H1 (cell line): Measurements from ENCODE around the gene ATXN2L. TPM values are rescaled to one million over a fixed set of nuclear protein-coding genes. Genes with fewer than 3 reads are reported as not detected.

Source experiments
- CHD1 ChIP-seq: IDR thresholded peaks from 2 replicates; pipeline ENCODE4 v1.6.1; 2012; ENCODE audit warnings: low read depth, low read length, improper control_type of control experiment
- HDAC2 ChIP-seq, 2 experiments: fragments of 300-600 bp in 1 of 2; sonication (generic) in 1 of 2; IDR thresholded peaks; 2 replicates each; pipeline ENCODE4 v1.6.1; 2011 to 2012; ENCODE audit warnings: low read depth in 2 of 2, low read length in 2 of 2, mild to moderate bottlenecking in 2 of 2, moderate library complexity in 2 of 2, borderline replicate concordance in 1 of 2, inconsistent platforms in 1 of 2
- SAP30 ChIP-seq: fragments of 300-600 bp; sonication (generic); IDR thresholded peaks from 2 replicates; pipeline ENCODE4 v1.7.1; 2012; ENCODE audit warnings: low read length, moderate library complexity, mild to moderate bottlenecking, inconsistent platforms; ENCODE audit not compliant: insufficient read depth, insufficient replicate concordance
- SUZ12 ChIP-seq: fragments of 200-600 bp; sonication (generic); IDR thresholded peaks from 2 replicates; pipeline ENCODE4 v1.6.1; 2012; ENCODE audit warnings: mild to moderate bottlenecking, inconsistent platforms, low read length, moderate library complexity, mixed read lengths
- TCF12 ChIP-seq: IDR thresholded peaks from 2 replicates; pipeline ENCODE4 v1.6.1; 2011; ENCODE audit warnings: low read depth, mild to moderate bottlenecking, low read length
- TEAD4 ChIP-seq: IDR thresholded peaks from 2 replicates; pipeline ENCODE4 v1.6.1; 2012; ENCODE audit warnings: low read depth, low read length, inconsistent platforms, mixed read lengths
- YY1 ChIP-seq: IDR thresholded peaks from 2 replicates; pipeline ENCODE4 v1.6.1; 2011; ENCODE audit warnings: low read depth, mild to moderate bottlenecking, low read length
- polyA plus RNA-seq, 7 experiments: library from polyadenylated mRNA; depleted of rRNA in 3 of 7; stranded (reverse) in 5 of 7; unstranded in 2 of 7; fragments of >200 nt in 5 of 7; fragments of 200-250 nt in 2 of 7; gene quantifications; 1 replicate in 5 of 7; 2 replicates in 1 of 7; 4 replicates in 1 of 7; pipeline versions ENCODE4 v1.2.1 to v1.2.3, GENCODE V29; 2011 to 2013; ENCODE audit warnings: missing spikeins in 2 of 7, mixed read lengths in 2 of 7
- total RNA-seq: library from RNA; stranded (reverse); fragmentation: NEBNext Ultra II Directional; extraction: Animal tissue kit (Norgen Biotek cat#: 25700); gene quantifications from 2 replicates; pipeline ENCODE4 v1.2.1, GENCODE V29; 2021
- TF ChIP-seq, protein P1 (sequence below): fragments of 300-600 bp; sonication (generic); IDR thresholded peaks from 2 replicates; pipeline ENCODE4 v1.7.1; 2012; ENCODE audit warnings: low read length, moderate library complexity, mild to moderate bottlenecking, inconsistent platforms; ENCODE audit not compliant: insufficient replicate concordance

Gene ATXN2L
- total and polyA plus RNA-seq, 2 of the 8 experiments (the other 6 are each of a cell fraction or from before 2014, with no cell fraction given) = 79.1 to 227 TPM

DNA sequence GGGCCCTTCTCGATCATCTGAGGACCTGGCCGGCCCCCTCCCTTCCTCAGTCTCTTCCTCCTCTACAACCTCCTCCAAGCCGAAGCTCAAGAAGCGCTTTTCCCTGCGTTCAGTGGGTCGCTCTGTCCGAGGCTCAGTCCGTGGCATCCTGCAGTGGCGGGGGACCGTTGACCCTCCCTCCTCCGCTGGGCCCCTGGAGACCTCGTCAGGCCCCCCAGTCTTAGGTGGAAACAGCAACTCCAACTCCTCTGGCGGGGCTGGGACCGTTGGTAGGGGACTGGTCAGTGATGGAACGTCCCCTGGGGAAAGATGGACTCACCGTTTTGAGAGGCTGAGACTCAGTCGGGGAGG, 43.6 kb downstream of the ATXN2L start (continued):
- TF ChIP-seq, protein P1, sequence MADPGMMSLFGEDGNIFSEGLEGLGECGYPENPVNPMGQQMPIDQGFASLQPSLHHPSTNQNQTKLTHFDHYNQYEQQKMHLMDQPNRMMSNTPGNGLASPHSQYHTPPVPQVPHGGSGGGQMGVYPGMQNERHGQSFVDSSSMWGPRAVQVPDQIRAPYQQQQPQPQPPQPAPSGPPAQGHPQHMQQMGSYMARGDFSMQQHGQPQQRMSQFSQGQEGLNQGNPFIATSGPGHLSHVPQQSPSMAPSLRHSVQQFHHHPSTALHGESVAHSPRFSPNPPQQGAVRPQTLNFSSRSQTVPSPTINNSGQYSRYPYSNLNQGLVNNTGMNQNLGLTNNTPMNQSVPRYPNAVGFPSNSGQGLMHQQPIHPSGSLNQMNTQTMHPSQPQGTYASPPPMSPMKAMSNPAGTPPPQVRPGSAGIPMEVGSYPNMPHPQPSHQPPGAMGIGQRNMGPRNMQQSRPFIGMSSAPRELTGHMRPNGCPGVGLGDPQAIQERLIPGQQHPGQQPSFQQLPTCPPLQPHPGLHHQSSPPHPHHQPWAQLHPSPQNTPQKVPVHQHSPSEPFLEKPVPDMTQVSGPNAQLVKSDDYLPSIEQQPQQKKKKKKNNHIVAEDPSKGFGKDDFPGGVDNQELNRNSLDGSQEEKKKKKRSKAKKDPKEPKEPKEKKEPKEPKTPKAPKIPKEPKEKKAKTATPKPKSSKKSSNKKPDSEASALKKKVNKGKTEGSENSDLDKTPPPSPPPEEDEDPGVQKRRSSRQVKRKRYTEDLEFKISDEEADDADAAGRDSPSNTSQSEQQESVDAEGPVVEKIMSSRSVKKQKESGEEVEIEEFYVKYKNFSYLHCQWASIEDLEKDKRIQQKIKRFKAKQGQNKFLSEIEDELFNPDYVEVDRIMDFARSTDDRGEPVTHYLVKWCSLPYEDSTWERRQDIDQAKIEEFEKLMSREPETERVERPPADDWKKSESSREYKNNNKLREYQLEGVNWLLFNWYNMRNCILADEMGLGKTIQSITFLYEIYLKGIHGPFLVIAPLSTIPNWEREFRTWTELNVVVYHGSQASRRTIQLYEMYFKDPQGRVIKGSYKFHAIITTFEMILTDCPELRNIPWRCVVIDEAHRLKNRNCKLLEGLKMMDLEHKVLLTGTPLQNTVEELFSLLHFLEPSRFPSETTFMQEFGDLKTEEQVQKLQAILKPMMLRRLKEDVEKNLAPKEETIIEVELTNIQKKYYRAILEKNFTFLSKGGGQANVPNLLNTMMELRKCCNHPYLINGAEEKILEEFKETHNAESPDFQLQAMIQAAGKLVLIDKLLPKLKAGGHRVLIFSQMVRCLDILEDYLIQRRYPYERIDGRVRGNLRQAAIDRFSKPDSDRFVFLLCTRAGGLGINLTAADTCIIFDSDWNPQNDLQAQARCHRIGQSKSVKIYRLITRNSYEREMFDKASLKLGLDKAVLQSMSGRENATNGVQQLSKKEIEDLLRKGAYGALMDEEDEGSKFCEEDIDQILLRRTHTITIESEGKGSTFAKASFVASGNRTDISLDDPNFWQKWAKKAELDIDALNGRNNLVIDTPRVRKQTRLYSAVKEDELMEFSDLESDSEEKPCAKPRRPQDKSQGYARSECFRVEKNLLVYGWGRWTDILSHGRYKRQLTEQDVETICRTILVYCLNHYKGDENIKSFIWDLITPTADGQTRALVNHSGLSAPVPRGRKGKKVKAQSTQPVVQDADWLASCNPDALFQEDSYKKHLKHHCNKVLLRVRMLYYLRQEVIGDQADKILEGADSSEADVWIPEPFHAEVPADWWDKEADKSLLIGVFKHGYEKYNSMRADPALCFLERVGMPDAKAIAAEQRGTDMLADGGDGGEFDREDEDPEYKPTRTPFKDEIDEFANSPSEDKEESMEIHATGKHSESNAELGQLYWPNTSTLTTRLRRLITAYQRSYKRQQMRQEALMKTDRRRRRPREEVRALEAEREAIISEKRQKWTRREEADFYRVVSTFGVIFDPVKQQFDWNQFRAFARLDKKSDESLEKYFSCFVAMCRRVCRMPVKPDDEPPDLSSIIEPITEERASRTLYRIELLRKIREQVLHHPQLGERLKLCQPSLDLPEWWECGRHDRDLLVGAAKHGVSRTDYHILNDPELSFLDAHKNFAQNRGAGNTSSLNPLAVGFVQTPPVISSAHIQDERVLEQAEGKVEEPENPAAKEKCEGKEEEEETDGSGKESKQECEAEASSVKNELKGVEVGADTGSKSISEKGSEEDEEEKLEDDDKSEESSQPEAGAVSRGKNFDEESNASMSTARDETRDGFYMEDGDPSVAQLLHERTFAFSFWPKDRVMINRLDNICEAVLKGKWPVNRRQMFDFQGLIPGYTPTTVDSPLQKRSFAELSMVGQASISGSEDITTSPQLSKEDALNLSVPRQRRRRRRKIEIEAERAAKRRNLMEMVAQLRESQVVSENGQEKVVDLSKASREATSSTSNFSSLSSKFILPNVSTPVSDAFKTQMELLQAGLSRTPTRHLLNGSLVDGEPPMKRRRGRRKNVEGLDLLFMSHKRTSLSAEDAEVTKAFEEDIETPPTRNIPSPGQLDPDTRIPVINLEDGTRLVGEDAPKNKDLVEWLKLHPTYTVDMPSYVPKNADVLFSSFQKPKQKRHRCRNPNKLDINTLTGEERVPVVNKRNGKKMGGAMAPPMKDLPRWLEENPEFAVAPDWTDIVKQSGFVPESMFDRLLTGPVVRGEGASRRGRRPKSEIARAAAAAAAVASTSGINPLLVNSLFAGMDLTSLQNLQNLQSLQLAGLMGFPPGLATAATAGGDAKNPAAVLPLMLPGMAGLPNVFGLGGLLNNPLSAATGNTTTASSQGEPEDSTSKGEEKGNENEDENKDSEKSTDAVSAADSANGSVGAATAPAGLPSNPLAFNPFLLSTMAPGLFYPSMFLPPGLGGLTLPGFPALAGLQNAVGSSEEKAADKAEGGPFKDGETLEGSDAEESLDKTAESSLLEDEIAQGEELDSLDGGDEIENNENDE = no peak
- TF ChIP-seq CHD1 (no peak), HDAC2 (IDR thresholded peaks at IDR 0.05; ENCODE audit: borderline replicate concordance in 1 of 2, low read depth in 2 of 2, low read length in 2 of 2) (no peak), SUZ12 (no peak), TCF12 (no peak), SAP30 (no peak), TEAD4 (no peak), YY1 (no peak)
